GM12891 (cell line): ENCODE data around the gene BUD13.

Experiments
- PAX5 ChIP-seq: IDR thresholded peaks from 2 replicates; pipeline ENCODE4 v1.6.1; 2011; ENCODE audit warnings: low read length, moderate library complexity, mild to moderate bottlenecking; ENCODE audit not compliant: insufficient read depth, severe bottlenecking
- POLR2A ChIP-seq: IDR thresholded peaks from 2 replicates; pipeline ENCODE4 v1.6.1; 2011; ENCODE audit warnings: low read depth, low read length, control low read depth
- POLR2AphosphoS5 ChIP-seq: IDR thresholded peaks from 2 replicates; pipeline ENCODE4 v1.6.1; 2011; ENCODE audit warnings: low read depth, low read length, control low read depth
- POU2F2 ChIP-seq: IDR thresholded peaks from 2 replicates; pipeline ENCODE4 v1.6.1; 2011; ENCODE audit warnings: low read depth, mild to moderate bottlenecking, control low read depth, low read length, moderate library complexity
- SPI1 ChIP-seq: IDR thresholded peaks from 2 replicates; pipeline ENCODE4 v1.6.1; 2011; ENCODE audit warnings: low read depth, low read length, control low read depth
- TAF1 ChIP-seq: IDR thresholded peaks from 2 replicates; pipeline ENCODE4 v1.6.1; 2011; ENCODE audit warnings: low read depth, low read length, control low read depth

GRCh38 chr11:116703421-116703820, 69.4 kb downstream of the BUD13 start:
- TF ChIP-seq POLR2A (no peak), TAF1 (no peak), POLR2AphosphoS5 (no peak), SPI1 (no peak), PAX5 (no peak), POU2F2 (no peak)
